GM12872 (cell line): ENCODE measurements around the gene EPHA3.
A peak's percentile ranks its signal among the peaks of the same experiment; 100 is the strongest.

Experiments used
- TF ChIP-seq, protein P1 (sequence below): IDR thresholded peaks from 3 replicates; pipeline ENCODE4 v1.5.1; 2011; ENCODE audit warnings: low read depth, mild to moderate bottlenecking, low read length, moderate library complexity; ENCODE audit not compliant: insufficient read depth

Gene EPHA3

DNA sequence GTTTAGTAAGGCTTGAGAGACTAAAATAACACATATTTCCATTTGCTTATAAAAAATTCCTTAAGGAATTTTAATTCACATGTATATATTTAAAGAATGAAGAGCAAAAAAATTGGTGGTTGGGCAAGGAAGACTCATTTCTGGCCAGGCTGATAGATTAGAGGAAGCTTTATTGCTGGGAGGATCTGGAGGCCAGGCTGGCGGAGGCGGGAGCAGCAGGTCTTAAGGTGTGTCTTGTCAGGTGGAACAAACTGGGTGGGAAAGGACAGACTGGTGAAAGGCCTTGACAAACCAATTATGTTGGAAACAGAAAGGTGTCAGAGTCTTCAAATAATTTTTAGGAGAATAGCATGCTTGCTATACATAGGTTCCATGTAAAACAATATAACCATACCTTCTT, 124.7 kb downstream of the EPHA3 start:
- TF ChIP-seq, protein P1, sequence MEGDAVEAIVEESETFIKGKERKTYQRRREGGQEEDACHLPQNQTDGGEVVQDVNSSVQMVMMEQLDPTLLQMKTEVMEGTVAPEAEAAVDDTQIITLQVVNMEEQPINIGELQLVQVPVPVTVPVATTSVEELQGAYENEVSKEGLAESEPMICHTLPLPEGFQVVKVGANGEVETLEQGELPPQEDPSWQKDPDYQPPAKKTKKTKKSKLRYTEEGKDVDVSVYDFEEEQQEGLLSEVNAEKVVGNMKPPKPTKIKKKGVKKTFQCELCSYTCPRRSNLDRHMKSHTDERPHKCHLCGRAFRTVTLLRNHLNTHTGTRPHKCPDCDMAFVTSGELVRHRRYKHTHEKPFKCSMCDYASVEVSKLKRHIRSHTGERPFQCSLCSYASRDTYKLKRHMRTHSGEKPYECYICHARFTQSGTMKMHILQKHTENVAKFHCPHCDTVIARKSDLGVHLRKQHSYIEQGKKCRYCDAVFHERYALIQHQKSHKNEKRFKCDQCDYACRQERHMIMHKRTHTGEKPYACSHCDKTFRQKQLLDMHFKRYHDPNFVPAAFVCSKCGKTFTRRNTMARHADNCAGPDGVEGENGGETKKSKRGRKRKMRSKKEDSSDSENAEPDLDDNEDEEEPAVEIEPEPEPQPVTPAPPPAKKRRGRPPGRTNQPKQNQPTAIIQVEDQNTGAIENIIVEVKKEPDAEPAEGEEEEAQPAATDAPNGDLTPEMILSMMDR: no peak

DNA sequence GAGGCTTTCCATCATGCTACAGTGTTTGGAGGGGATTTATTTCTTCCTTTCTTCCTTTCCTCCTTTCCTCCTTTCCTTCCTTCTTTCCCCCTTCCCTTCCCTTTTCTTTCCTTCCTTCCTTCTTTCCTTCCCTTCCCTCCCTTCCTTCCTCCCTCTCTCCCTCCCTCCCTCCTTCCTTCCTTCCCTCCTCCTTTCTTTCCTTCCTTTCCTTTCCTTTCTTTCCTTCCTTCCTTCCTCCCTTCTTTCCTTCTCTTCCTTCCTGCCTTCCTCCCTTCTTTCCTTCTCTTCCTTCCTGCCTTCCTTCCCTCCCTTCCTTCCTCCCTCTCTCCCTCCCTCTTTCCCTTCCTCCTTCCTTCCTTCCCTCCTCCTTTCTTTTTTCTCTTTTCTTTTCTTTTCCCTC, 127.2 kb downstream of the EPHA3 start:
- TF ChIP-seq, protein P1: no peak

DNA sequence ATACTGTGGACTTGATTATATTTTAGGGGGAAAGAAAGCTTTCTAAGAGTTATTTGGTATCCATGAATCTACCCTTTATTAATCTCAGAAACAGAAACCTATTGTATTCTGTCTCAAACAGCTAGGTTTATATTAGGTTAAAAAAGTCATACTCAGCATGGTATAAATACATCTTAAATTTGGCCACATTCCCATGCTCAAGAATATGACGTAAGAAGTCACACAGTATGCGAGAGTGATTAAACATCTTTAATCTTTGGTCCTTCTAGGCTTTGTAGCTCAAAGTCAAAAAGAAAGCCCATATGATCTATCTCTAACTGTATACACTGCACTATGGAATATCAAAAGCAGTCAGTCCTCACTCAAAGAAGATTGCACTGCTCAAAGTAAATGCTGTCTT, 131.4 kb downstream of the EPHA3 start:
- TF ChIP-seq, protein P1: no peak

DNA sequence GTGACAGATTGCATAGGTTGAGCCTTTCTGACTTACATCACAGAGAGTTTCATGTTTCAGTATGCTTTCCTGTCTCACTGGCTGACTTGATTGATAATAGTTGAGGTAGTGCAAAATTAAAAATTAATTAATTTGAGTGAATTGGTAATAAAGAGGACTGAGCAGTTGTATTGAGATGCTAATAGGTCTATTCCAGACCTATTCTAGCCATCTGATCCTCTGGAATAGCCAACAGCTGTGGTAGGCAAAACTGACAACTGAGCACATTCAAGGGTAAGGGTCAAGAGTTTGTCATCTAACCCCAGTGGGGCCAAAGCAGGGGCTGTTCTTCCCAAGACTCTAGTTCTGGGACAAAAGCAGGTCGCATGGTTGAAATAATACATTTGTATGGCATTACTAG, 132.4 kb downstream of the EPHA3 start:
- TF ChIP-seq, protein P1: no peak

DNA sequence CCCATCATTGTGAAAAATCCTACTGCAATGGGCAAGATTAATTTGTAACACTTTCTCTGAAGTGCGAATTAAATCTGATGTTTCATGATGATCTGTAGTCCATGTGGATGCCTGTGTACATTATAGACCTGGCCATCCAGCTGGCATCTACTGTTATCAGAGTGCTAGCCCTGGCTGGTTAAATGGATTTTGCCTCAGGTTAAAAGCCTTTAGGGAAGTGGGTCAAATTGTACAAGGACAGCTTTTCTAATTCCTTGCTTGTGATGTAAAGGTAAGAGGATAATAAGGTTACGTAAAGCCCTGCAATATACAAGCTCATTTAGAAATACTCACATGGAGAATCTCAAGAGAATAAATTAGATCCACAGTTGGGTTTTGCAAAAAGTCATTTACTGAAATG, 138.2 kb downstream of the EPHA3 start:
- TF ChIP-seq, protein P1: no peak

DNA sequence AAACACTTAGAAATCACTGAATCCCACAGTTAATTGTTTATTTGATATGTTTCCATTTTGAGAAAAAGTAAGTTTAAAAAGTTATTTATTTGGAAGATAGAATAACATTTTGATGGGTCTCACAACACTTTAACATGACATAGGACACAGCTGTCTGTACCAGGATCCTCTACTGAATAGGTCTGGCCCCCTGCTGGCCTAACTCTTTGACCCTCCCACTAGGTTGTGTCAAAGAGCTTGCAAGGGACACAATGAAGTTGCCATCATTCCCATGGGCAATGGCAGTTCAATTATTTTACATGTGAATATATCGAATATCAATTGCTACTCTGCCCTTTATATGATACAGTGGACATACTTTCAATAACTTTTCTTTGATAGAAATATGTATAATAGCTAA, 138.9 kb downstream of the EPHA3 start:
- TF ChIP-seq, protein P1: 0 out of 3 replicates have a peak, but pooled peaks have one; percentile 9

DNA sequence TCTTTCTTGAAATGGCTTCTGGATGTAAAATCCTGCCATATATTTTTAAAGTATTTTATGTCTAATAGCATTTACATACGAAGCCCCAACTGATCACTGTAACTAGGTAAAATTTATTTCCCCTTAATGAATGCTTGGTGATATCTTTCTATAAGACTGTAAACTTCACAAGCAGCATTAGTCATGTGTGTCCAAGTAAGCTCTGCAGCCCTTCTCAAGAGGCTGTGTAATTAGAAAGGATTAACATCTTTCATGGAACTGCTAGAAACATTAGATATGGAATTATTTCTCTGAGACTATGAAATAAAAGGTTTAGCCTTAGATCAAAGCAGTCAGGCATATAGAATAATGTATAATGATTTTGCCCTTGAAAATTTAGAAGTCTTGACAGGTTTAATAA, 143.3 kb downstream of the EPHA3 start:
- TF ChIP-seq, protein P1: no peak

DNA sequence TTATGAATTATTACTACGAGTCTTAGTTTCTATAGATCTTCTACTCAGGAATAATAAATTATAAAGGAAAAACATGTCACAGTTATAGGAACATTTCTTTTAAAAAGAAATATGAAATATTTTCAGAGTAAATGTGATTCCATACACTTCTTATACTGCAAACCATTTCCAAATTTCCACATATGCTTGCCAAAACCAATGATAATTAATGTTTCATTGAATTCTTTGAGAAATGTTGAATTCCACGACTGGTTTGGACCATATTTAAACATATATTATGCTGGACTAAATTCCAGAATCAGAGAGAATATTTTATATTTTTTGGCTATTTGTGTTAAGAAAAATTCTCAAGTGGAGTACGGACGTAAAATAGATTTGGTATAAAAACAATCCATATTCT, 144.6 kb downstream of the EPHA3 start:
- TF ChIP-seq, protein P1: no peak
